T-helper 2 cell (primary cell): ENCODE results near the gene BTBD16.
A peak's percentile ranks its signal among the peaks of the same experiment; 100 is the strongest.

Experiments
- DNase-seq, 5 experiments: peaks; one replicate each; pipeline versions ENCODE4 v3.0.0 to v3.0.0-alpha.2; 2012 to 2022

Gene BTBD16

GRCh38 chr10:122296363-122297120, 25.4 kb downstream of the BTBD16 start:
- no peak for DNase-seq

- DNase-seq: no peak
Measured at GRCh38 chr10:122297583-122297982, 26.5 kb downstream of the BTBD16 start.

- no peak for DNase-seq
Measured at GRCh38 chr10:122298206-122298597, 27.1 kb downstream of the BTBD16 start.

GRCh38 chr10:122298598-122299301, 27.7 kb downstream of the BTBD16 start:
- peak; percentile 23 to 66 (median 42) for DNase-seq

GRCh38 chr10:122299423-122300075, 28.5 kb downstream of the BTBD16 start:
- no peak for DNase-seq

- DNase-seq: peak in 2 of 5 experiments; percentile 4 to 73
Measured at GRCh38 chr10:122301055-122301810, 30.1 kb downstream of the BTBD16 start.

- DNase-seq: no peak
Measured at GRCh38 chr10:122301811-122302115, 30.7 kb downstream of the BTBD16 start.

GRCh38 chr10:122302315-122302714, 31.2 kb downstream of the BTBD16 start:
- DNase-seq: no peak

- DNase-seq: no peak
Measured at GRCh38 chr10:122303271-122304053, 32.4 kb downstream of the BTBD16 start.

GRCh38 chr10:122304054-122304579, 33.0 kb downstream of the BTBD16 start:
- no peak for DNase-seq

GRCh38 chr10:122306282-122306681, 35.2 kb downstream of the BTBD16 start:
- DNase-seq: no peak

- no peak for DNase-seq
Measured at GRCh38 chr10:122306744-122307143, 35.6 kb downstream of the BTBD16 start.

- no peak for DNase-seq
Measured at GRCh38 chr10:122307669-122308416, 36.7 kb downstream of the BTBD16 start.

GRCh38 chr10:122308417-122309141, 37.5 kb downstream of the BTBD16 start:
- DNase-seq: no peak

- DNase-seq: no peak
Measured at GRCh38 chr10:122310311-122311050, 39.4 kb downstream of the BTBD16 start.

GRCh38 chr10:122311051-122311410, 39.9 kb downstream of the BTBD16 start:
- no peak for DNase-seq

GRCh38 chr10:122311716-122312115, 40.6 kb downstream of the BTBD16 start:
- DNase-seq: no peak

- DNase-seq: no peak
Measured at GRCh38 chr10:122316224-122316884, 45.3 kb downstream of the BTBD16 start.

- DNase-seq: no peak
Measured at GRCh38 chr10:122321960-122322359, 50.9 kb downstream of the BTBD16 start.
